ENCODE results near the gene SLC39A10.
"Not testable (repeated sequence)": the region's sequence is repeated elsewhere in the genome, so short reads cannot be mapped to it uniquely, and the experiment has no call there.

Gene SLC39A10

GRCh38 chr2:195671563-195671962, 14.5 kb downstream of the SLC39A10 start:
- no peak for DNase-seq (ENCODE audit: low read depth, low spot score)

- DNase-seq (ENCODE audit: low read depth, low spot score): no peak
Measured at GRCh38 chr2:195672674-195673073, 15.6 kb downstream of the SLC39A10 start.

GRCh38 chr2:195674491-195675221, 17.6 kb downstream of the SLC39A10 start:
- DNase-seq (ENCODE audit: low read depth, low spot score): no peak

- DNase-seq (ENCODE audit: low read depth, low spot score): no peak
Measured at GRCh38 chr2:195675783-195676427, 18.9 kb downstream of the SLC39A10 start.

- no peak for DNase-seq (ENCODE audit: low read depth, low spot score)
Measured at GRCh38 chr2:195677290-195677689, 20.3 kb downstream of the SLC39A10 start.

GRCh38 chr2:195677884-195678283, 20.9 kb downstream of the SLC39A10 start:
- DNase-seq (ENCODE audit: low read depth, low spot score): no peak

GRCh38 chr2:195682077-195682476, 25.1 kb downstream of the SLC39A10 start:
- DNase-seq (ENCODE audit: low read depth, low spot score): no peak

GRCh38 chr2:195683174-195683573, 26.1 kb downstream of the SLC39A10 start:
- DNase-seq (ENCODE audit: low read depth, low spot score): no peak

- DNase-seq (ENCODE audit: low read depth, low spot score): no peak
Measured at GRCh38 chr2:195686564-195686963, 29.5 kb downstream of the SLC39A10 start.

- DNase-seq (ENCODE audit: low read depth, low spot score): no peak
Measured at GRCh38 chr2:195687320-195688086, 30.5 kb downstream of the SLC39A10 start.

- not testable (repeated sequence) for DNase-seq (ENCODE audit: low read depth, low spot score)
Measured at GRCh38 chr2:195692531-195692930, 35.5 kb downstream of the SLC39A10 start.

GRCh38 chr2:195694553-195694952, 37.5 kb downstream of the SLC39A10 start:
- no peak for DNase-seq (ENCODE audit: low read depth, low spot score)

GRCh38 chr2:195695002-195695631, 38.1 kb downstream of the SLC39A10 start:
- DNase-seq (ENCODE audit: low read depth, low spot score): no peak

- no peak for DNase-seq (ENCODE audit: low read depth, low spot score)
Measured at GRCh38 chr2:195696012-195696411, 39.0 kb downstream of the SLC39A10 start.

- no peak for DNase-seq (ENCODE audit: low read depth, low spot score)
Measured at GRCh38 chr2:195697681-195698220, 40.7 kb downstream of the SLC39A10 start.

GRCh38 chr2:195700480-195700879, 43.5 kb downstream of the SLC39A10 start:
- DNase-seq (ENCODE audit: low read depth, low spot score): no peak

GRCh38 chr2:195706161-195706900, 49.3 kb downstream of the SLC39A10 start:
- no peak for DNase-seq (ENCODE audit: low read depth, low spot score)

- DNase-seq (ENCODE audit: low read depth, low spot score): no peak
Measured at GRCh38 chr2:195709901-195710806, 53.1 kb downstream of the SLC39A10 start.

- DNase-seq (ENCODE audit: low read depth, low spot score): no peak
Measured at GRCh38 chr2:195711478-195711877, 54.5 kb downstream of the SLC39A10 start.

GRCh38 chr2:195716466-195716865, 59.4 kb downstream of the SLC39A10 start:
- DNase-seq (ENCODE audit: low read depth, low spot score): no peak

Data from activated naive CD8-positive, alpha-beta T cell treated with anti-CD3 and anti-CD28 coated beads, Interleukin-2, amount 50 U/mL, for 16 hours (primary cell).